EH (cell line): ENCODE measurements around the gene ASB1.
A peak's percentile ranks its signal among the peaks of the same experiment; 100 is the strongest.

Experiments
- DNase-seq: peaks from one replicate; pipeline ENCODE4 v3.0.0-alpha.2; 2015; ENCODE audit warnings: low read depth

ASB1 gene, protein sequence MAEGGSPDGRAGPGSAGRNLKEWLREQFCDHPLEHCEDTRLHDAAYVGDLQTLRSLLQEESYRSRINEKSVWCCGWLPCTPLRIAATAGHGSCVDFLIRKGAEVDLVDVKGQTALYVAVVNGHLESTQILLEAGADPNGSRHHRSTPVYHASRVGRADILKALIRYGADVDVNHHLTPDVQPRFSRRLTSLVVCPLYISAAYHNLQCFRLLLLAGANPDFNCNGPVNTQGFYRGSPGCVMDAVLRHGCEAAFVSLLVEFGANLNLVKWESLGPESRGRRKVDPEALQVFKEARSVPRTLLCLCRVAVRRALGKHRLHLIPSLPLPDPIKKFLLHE

DNA sequence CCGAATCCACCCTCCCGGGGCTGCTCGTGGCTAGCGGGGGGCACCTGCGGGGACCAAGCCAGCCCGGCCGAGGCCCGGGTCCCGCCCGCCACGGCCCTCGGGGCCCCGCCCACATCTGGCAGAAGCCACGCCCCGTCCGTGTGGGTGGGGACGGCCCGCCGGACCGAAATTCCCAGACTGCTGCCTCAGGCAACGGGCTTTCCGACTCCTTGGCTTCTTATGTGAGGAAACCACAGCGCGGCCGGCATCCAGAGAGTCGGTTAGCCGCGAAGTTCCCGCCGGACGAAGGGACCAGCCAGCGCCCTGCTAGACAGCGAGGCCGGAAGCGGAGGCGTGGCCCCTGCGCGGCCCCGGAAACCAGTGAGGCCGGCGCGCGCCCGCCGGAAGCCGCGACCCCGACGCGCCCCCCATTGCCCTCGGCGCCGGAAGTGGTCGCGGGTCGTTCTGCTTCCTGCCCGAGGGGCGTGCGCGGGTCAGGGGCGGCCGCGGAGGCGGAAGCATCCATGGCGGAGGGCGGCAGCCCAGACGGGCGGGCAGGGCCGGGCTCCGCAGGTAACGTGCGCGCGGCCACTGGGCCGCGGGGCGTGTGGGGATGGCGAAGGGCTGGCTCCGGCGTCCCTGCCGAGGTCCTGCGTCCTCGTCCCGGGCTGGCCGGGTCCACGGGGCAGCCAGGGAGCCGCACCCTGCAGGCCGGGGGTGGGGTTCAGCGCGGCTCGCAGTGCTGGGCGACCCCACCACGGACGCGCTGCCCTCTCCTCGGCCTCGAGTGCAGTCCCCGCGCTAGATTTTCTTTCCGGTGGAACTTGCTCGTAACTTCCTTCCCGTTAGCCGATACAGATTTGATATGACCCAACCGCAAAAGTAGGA lies at the start of gene ASB1:
Gene ASB1 (plus strand): TSS at position 360 of the 867 bp plus-strand sequence. CDS start 144 bp downstream, at position 504.
- DNase-seq, result peak; percentile 92

DNA sequence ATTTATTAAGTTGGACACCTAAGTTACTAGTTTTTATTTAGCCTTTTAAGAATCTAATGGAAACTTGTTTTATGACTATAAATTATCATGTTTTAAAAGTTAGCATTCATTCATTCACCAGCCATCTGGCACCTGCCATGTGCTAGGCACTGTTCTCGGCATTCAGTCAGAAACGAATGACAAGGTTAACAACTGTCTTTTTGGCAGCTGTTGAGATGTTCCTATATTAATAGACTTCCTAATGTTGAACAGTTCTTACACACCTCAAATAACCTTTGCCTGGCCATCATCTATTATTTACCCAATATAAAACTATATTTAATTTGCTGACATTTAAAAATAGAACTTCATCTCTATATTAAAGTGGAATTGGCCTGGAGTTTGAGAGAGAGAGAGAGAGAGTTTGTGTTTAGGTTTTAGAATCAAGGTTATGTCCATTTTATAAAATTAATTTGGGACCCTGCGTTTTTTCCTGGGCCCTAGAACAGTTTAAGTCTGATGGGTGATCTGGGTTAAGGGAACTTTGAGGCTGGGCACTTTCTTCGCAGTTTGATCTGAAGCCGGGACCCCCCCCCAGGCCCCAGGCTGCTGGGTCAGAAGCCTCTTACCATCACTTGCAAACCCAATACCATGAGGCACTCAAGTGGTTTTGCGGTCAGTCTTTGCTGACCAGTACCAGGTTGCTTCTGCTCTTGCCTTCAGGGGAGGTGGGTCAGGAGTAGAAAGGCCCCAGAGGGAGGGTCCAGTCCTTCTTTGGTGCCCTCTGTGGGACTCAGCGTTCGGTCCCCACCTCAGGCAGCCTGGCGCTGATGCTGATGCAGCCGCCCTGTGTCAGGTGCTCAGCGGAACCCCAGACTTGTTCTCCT lies 48.3 kb upstream of the ASB1 start:
- DNase-seq, result no peak

DNA sequence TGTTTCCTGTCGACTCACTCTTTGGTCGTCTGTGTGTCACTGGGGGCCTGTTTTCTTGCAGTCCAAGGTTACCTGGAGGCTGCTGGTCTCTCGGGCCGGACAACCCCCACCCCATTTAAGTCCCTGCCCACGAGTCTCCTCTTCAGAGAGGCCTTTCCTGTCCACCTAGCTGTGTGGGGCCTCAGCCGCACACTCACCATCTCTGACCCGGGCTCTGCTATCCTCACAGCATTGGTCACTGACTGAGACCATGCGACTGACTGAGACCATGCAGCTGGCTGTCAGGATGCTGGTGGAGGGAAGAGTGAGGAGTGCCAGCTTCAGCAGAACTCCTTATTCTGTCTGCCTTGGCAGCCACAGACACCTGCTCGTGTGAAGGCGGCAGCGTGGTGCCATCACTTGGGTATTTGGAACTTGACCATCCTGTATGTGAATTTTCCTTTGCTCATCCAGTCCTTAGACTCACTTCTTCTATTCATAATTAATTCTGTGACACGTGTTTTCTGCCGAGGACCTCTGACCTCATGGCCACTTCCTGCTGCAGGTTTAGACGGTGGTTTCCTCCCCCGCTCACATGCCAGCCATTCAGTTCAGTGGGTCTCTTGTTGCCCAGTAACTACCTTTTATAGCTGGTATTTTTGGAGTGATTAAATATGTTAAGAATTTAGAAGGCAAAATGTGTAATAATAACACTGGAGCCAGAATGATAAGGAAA lies 47.5 kb upstream of the ASB1 start:
- DNase-seq, result peak; percentile 83

DNA sequence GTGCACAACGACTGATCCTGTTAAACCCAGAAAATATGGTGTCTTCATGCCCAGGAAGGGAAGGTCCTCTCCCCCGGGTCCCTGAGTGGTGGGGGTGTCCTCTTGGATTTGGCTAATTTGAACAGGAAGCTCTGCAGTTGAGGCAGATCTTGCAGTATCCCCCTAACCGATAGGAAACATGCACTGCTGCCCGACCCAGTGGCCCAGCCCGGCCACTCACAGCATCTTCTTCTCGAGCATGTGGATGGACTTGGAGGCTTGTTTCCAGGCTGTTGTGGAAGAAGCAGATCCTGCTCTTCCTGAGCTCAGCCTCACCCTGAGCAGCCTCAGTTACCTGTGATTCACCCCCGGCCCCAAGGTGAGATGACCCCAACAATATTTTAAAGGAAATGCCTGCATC lies 46.4 kb upstream of the ASB1 start:
- DNase-seq, result no peak

DNA sequence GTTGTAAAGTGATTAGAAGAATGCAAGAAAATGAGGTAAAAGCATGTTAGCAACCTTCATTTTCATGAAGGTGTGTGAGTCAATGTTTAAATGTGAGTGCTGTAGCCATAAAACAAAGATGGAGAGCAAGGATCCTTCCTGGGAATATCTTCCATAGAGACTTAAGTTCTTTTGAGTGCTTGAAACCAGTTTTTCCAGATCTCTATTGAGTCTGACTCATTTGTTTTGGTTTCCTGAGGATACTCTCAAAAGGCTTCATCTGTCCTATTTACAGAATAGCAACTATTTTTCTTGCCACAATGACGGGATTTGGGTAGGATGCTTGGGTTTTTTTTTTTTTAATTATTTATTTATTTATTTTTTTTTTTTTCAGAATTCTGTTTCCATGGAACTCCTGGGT lies 45.9 kb upstream of the ASB1 start:
- DNase-seq, result peak; percentile 80

DNA sequence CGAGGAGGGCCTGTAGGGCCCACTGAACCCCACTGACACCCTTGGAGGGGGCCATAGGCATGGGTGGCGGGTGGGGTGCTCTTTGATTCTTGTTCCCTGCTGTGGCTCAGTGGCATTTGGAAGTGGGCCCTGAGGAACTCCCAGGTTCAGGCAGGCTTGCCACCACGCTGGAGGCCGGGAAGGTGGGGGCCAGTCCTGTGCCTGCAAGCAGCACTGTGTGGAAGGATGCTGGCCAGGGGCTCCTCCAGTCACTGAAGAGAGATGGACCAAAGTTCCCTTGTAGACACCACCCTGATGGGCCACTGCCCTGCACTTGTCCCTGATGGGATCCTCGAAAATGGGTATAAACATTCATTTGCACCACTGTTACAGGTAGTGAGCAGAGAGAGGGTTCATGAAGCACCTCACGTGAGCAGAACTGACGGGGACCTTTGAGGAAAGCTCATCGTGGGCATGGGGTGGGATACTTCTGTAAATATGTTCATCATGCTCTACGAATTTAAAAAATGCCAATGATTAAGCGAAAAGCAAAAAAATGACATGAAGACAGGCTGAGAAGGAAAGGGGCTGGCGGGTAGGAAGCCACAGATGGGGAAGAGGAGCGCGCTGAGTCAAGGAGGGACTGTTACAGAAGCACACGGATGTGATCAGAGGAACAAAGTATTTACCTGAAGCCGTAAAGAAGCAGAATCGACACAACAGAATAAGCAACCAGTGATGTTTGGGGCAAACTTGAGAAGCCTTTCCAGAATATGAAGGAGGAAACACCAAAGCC lies 45.2 kb upstream of the ASB1 start:
- peak; percentile 80 for DNase-seq

DNA sequence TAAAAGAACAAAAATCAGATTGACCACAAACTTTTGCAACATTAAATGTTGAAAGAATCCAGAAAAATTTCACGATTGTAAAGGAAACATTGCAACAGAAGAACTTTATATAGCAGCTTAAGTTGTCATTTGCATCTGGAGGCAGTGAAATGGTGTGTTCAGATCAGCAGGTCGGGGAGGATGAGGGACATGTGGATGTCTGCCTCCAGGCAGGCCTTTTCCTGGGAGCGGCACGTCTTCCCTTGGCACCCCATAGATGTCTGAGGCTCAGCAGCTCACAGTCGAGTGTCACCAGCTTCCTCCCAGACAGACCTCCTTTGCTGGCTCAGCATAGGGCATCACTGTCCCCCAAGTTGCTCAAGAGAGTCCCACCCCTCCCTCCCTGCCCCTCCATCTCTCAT lies 44.3 kb upstream of the ASB1 start:
- DNase-seq, result peak; percentile 49

DNA sequence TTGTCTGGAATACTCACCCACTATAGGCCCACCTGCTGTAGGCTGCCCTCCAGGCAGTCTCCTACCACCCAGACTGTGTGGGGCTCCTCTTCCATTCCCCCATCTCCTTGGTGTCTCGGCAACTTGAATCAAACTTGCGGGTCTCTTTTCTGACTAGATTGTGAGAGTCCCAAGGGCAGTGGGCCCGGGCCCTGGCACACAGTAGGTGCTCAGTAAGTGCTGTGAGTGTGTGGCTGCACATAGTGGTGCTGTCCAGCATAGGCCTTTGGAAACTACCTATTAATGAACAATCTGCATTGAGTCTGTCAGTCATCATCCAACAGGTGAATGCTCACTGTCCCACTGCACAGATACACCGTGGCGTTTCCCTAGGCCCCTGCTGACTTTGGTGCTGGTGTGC lies 43.6 kb upstream of the ASB1 start:
- no peak for DNase-seq

DNA sequence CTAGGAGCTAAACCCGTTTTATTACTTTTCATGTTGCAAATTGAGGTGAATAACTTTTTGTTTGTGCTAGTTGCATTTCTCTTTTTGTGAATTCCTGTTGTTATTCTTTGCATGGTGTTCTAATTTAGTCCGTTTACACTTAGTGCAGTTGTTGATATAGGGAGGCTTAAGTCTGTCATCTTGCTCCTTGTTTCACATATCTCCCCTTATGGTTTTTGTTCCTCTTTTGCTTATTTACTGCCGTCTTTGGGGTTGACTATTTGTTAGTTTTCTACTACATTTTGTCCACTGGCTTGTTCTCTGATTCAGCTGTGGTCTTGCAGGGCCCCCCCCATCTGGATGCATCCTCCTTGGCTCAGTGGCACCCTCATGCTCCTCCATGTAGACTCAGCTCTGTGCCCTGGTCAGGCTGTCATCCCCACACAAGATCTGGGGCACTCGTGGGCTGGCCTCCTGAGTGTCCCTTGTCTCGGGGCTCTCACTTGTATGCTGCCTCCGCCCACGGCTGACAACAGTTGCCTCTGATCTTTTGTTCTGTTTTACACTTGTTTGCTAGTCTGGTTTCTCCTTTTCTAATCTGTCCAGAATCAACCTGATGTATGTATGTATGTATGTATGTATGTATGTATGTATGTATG lies 42.9 kb upstream of the ASB1 start:
- DNase-seq, result no peak

DNA sequence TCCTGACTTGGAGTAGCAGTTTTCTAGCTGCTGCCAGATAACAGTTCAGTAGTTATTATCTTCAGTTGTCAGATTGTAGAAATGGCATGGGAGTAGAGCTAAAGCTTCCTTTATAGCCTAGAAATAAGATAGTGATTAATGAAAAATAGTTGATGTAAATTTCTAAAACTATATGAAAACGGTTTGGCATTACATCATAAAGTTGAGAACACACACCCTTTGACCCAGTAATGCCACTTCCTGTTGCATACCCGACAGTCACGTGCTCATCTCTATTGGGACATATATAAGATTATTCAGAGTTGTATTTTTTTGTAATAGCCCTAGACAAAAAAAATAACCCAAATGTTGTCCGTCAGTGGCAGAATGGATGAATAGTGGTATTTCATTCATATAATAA lies 39.4 kb upstream of the ASB1 start:
- no peak for DNase-seq

DNA sequence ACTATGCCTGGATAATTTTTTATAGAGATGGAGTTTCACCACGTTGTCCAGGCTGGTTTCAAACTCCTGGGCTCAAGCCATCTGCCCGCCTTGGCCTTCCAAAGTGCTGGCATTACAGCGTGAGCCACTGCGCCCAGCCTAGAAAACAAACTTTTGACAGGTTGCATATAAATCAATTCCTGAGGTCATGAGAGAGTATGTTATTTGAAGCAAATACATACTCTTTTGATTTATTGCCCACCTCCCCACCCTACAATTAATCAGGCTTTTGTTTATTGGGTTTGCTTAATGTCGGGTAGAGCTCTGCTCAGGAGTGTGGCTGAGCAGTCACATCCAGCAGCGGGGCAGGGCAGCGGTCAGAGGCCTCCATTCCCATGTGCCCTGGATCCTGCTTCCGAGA lies 37.9 kb upstream of the ASB1 start:
- DNase-seq, result no peak

DNA sequence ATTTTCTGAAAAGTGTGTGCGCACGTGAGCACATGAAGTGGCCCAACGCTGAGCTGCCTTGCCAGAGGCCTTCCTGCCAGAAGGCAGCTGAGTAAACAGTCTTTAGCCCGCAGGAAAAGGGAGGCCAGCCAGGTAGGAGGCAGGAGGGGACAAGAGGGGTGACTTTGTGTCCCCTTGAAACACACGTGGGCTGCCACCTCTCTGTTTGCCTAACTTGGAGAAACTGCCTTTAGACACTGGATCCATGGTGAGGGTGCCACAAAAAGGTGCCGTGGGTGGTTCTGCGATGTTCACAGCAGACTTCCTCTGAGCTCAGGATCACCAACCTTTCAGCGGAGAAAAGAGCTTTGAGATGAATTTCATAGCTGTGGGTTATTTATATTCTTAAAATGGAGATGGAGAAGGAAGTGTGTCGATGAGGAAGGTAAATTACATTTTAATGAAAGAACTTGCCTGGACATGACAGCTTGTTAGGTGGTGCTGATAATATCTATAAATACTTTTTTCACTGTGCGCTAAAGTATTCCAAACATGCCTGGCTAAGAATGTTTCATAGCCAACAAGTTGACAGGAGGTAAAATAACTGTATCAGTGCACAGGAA lies 36.6 kb upstream of the ASB1 start:
- peak; percentile 48 for DNase-seq

DNA sequence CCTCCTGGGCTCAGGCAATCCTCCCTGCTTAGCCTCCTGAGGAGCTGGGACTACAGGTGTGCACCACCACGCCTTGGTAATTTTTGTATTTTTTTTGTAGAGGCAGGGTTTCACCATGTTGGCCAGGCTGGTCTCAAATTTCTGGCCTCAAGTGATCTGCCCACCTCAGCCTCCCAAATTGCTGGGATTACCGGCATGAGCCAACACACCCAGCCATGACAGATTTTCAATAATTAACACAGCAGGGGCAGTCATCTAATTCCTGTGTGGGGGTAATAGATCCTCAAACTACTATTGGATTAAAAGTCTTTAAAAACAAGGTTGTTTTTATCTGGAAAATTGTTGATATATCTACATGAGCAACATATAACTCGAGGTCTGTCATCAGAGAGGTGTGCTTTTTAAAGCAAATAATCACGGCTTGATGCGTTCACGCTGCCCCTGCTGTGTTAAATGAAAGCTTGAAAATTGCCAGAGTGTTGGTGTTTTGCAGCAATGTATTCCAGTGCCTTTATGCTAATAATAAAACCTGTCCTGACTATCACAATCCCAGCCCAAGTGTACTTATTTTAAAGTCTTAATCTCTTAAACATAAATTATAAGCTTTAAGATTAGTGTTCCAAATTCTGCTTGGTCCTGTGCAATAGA lies 35.6 kb upstream of the ASB1 start:
- DNase-seq, result no peak

DNA sequence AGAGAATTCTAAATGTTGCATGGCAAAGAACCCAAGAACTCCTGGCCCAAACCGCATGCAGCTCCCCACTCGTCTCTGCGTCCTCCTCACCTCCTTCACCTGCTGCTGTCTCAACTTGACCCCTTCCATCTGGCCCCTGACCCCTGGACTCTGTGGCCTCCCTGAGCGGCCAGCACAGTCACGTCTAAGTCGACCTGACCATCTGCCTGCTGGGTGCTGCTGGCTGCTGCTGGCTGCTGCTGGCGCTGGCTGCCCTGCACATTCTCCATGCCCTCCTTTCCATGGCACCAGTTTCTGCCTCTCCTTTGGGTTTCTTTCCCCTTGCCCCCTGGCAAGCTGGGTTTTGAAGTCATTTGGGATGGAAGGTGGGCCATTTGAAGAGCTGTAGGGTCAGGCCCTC lies 30.1 kb upstream of the ASB1 start:
- no peak for DNase-seq

DNA sequence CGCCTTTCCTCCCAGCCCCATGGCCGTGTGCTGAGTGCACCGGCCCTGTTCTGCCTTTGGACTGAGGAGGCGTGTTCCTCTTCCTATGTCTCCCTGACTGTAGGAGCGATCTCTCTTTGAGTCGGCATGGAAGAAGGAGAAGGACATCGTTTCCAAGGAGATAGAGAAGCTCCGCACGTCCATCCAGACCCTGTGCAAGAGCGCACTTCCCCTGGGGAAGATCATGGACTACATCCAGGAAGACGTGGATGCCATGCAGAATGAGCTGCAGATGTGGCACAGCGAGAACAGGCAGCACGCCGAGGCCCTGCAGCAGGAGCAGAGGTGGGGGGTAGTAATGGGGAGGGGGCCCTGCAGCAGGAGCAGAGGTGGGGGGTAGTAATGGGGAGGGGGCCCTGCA lies 29.4 kb upstream of the ASB1 start:
- DNase-seq, result no peak

DNA sequence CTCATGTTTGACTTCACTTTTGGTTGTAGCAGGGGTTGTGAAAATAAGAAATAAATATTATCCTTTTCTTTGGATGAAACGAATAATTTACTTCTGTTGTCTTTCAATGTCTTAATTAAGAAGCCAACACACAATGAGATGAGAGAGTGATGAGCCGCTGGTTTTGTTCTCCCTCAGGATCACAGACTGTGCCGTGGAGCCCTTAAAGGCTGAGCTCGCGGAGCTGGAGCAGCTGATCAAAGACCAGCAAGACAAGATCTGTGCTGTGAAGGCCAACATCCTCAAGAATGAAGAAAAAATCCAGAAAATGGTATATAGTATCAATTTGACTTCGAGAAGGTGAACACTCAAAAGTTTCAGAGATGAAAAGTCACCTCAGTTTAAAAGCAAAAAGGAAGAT lies 28.1 kb upstream of the ASB1 start:
- DNase-seq, result no peak

DNA sequence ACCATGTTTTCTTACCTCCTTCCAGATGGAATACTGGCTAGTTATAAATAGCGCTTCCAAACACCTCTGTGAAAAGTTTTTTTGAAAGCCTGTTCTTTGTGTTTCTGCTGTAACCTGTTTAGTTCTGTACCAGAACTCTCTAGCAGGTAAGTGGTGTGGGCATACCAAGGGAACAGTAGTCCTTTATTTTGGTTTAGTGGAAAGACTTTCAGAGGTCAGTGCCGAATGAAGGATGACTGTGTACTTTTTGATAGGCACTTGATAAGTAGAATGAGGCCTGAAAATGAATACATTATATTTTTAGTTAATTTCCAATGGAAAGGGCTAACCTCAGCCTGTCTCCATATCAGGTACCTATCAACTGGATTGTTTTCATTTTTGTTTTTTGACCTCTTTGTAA lies 27.6 kb upstream of the ASB1 start:
- DNase-seq, result no peak

DNA sequence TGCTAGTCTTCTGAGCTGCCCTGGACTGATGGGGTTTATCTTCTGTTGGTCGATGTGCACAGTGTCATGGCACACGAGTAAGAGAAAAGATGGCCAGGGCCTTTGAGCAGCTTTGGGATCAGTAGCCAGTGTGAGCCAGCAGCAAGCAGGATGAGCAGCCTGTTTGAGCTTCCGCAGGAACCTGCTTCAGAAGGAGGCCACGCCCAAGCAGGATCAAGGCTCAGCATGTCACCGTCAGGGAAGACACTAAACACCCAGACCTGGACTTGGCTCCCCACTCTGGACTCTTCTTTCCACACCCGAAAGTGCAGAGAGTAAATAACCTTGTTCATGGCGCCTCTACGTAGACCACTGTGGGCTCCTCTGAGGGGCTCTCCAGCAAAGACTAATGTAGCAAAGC lies 25.2 kb upstream of the ASB1 start:
- DNase-seq, result no peak

DNA sequence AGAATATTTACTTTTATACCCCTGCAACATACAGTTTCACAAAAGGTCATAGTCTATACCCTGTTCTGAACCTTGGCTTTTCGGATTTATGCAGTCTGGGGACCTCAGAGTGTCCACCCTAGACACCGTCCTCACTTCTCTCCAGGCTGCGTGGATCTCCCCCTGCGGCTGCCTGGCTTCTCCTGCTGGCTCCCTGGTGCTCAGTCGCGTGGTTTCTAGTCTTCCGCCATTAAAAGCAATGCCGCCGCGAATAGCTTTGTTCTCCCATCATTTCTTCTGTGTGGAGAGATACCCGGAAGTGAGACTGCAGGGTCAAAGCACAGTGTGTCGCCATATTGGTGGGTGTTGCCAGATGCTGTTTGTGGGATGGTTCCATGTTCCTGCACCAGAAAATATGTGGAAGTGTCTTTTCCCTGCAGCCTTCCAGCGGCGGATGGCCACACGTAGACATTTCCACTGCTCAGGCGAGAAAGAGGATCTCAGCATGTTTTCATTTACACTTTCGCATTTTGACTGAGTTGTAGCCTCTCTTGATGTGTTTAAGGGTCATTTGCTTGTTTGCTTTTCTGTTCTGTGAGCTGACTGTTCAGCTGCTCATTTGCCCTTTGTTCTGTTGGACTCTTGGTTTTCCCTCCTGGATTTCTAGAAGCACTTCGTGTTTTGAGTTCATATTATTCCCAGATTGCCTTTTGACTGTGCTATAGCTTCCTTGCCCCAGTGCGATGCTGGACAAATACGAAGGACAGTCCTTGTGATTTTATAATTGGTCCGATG lies 22.9 kb upstream of the ASB1 start:
- no peak for DNase-seq
